Mesenteric fat pad (tissue), 1 donor: ENCODE results near the gene CIRBP. TPM values are rescaled to one million over a fixed set of nuclear protein-coding genes. Genes with fewer than 3 reads are reported as not detected.
"Not testable (repeated sequence)": the region's sequence is repeated elsewhere in the genome, so short reads cannot be mapped to it uniquely, and the experiment has no call there.

Experiments
- DNase-seq: peaks from one replicate; pipeline ENCODE4 v3.0.0-alpha.2; 2020; ENCODE audit warnings: low spot score
- total RNA-seq: library from RNA; stranded (reverse); fragmentation: NEBNext Ultra II Directional; extraction: Animal tissue kit (Norgen Biotek cat#: 25700); gene quantifications from one replicate; pipeline ENCODE4 v1.2.1, GENCODE V29; 2021
- donor health status: DM: yes; HTN: yes; CAD: no.

Gene CIRBP
- total RNA-seq, 1 donor from 2014 or later, result 243 TPM

- not testable (repeated sequence) for DNase-seq
Measured at GRCh38 chr19:1305354-1305753, 36.2 kb downstream of the CIRBP start.

GRCh38 chr19:1307320-1307719 lies 38.2 kb downstream of the CIRBP start:
- no peak for DNase-seq

- DNase-seq, result no peak
Measured at GRCh38 chr19:1307755-1308303, 38.7 kb downstream of the CIRBP start.

DNA sequence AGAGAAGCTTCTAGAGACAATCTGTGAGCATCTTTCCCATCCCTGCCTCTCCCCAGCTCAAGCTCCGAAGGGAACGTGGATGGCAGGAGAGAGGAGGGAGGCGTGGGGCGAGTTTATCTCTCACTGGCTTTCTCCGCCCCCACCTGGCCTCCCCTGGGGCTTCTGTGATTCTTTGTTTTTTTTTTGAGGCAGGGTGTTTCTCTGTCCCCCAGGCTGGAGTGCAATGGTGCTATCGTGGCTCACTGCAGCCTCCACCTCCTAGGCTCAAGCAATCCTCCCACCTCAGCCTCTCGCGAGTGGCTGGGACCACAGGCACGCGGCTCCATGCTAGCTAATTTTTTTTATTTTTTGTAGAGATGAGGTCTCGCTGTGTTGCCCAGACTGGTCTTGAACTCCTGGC lies 39.6 kb downstream of the CIRBP start:
- DNase-seq, result no peak

DNA sequence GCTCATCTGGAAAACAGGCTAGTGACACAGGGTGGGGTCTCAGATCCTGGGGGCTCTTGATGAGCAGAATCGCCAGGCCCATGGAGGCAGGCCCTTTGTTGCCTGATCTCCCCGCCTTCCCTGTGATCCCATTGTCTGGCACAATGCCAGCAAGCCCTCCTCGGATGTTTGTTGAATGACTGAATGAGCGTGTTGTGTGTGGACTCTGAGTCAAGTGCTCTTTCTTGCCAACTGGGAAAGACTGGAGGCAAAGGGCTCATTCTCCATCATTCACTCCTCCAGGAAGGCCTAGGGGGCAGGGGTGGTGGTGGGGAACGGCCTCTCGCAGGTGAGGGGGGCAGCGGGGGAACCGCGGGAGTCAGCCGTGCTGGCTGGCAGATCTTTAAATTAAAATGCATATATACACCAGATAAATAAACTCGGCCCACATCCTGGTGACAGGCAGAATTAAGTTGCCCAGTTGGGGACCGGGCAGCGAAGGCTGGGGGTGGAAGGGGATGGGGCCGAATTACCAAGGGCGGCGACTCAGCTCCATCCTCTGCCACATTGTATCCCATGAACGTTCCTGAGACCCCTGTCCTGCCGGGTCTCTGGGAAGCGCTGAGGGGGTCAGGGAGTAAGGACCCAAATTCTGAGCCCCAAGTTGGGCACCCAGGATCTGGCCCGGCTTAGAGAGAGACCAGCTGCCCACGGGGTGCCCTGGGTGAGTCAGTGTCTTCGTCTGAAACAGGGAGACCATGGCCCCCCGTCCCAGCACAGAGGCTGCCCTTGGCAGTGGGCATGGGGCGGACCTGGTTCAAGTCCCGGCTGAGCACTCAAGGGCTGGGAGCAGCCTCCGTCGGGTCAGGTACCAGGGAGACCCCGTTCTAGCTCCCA lies 41.1 kb downstream of the CIRBP start:
- no peak for DNase-seq

- DNase-seq, result no peak
Measured at GRCh38 chr19:1310853-1311180, 41.7 kb downstream of the CIRBP start.

DNA sequence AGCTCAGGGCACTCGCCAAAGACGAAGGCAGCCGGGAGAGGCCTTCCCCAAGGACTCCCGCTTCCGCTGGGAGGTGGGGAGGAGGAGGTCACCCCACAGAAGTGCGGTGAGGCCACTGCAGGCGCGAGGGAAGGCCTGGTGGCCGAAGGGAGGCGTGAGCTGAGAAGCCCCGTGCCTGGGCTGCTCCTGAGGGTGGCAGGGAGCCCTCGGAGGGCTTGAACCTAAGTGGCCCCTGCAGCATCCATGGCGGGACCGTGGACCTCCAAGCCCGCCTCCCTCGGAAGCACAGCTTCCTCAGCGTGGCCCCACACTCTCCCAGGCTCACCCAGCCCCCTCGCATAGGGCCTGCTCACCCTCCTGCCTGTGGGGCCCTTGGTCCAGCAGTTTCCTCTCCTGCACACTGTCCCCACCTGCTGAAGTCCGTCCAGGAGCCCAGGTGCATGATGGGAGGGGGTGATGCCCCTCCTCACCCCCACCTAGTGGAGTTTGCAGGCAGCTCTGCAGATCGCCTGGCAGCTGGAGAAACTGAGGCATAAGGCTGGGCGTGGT lies 42.5 kb downstream of the CIRBP start:
- no peak for DNase-seq

- no peak for DNase-seq
Measured at GRCh38 chr19:1312767-1313694, 43.9 kb downstream of the CIRBP start.

GRCh38 chr19:1313695-1314613 lies 44.8 kb downstream of the CIRBP start:
- DNase-seq, result no peak

DNA sequence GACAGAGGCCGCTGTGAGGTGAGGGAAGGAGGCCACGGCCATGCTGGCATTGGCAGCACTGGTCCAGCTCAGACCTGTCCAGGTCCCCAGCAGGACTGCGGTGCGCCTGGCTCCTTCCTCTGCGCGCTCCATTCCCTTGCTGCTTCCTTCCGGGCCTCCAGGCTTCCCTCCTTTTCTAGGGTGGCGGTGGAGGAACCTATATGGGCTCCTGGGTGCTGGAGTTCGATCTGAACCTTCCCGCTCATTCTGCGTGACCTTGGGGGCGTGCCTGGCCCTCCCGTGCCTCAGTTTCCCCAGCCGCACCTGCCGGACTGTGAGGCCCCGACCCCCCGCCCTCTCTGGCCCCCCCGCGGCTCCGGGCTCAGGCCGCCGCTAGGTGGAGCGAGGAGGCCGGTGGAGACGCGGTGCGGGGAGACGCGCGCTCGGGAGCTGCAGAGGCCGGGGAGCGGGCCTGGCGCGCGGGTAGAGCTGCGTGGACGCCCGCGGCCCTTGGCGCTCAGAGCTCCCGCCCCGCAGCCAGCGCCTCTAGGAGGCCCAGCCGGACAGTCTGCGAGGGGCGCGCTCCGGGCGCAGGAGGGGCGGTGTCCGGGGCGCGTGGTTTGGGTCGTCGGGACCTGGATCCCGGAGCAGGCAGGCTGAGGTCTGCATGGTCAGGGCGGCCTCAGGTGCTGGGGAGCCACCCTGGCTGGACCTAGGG lies 46.5 kb downstream of the CIRBP start:
- DNase-seq, result no peak

GRCh38 chr19:1316466-1316865 lies 47.3 kb downstream of the CIRBP start:
- DNase-seq, result no peak

- DNase-seq, result no peak
Measured at GRCh38 chr19:1317274-1318003, 48.3 kb downstream of the CIRBP start.

- DNase-seq, result no peak
Measured at GRCh38 chr19:1318678-1319471, 49.7 kb downstream of the CIRBP start.

- DNase-seq, result not testable (repeated sequence)
Measured at GRCh38 chr19:1320282-1320650, 51.1 kb downstream of the CIRBP start.

- no peak for DNase-seq
Measured at GRCh38 chr19:1321539-1321938, 52.4 kb downstream of the CIRBP start.

DNA sequence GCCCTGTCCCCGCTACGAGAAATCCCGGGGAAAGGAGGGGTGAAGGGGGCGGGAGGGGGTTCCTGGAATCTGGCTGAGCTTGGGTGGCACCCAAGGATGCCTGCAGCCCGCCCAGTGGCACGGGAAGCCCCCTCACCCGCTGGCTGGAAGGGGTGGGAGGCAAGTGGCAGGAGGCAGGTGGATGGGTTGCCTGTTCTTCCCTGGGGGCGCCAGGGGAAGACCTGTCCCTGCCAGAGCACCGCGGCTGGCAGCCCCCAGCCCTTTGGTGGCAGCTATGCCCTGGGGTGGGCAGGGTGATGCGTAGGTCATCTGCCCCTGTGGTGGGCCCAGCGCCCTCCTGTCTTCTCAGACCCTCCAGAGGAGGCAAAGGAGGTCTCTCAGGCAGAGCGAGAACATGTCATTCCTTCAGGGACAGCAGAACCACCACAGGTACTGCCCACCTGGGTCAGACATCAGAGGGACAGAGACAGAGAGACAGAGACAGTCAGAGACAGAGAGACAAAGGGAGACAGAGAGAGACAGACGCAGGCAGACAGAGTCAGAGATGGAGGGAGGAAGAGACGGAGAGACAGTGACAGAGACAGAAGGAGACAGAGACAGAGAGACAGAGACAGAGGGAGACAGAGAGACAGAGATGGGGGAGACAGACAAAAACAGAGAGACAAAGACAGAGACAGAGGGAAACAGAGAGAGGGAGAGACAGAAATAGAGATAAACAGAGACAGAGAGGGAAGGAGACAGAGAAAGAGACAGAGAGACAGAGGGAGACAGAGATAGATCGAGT lies 53.3 kb downstream of the CIRBP start:
- no peak for DNase-seq

- no peak for DNase-seq
Measured at GRCh38 chr19:1324249-1324805, 55.2 kb downstream of the CIRBP start.
